ENCODE results near the gene ADAMTS19.
A peak's percentile ranks its signal among the peaks of the same experiment; 100 is the strongest.

ADAMTS19 gene

GRCh38 chr5:129771058-129771838 is 311.1 kb downstream of the ADAMTS19 start:
- Histone ChIP-seq H3K4me2 (ENCODE audit: low read length) (no peak overlapping the region), H3K27me3 (ENCODE audit: insufficient read depth, low read length) (no peaks in the 10 kb centered on the region)

GRCh38 chr5:129773376-129773775 is 313.3 kb downstream of the ADAMTS19 start:
- Histone ChIP-seq H3K9ac (ENCODE audit: low read length) (no peak overlapping the region), H2AFZ (ENCODE audit: low read length) (no peak overlapping the region), H3K27me3 (ENCODE audit: insufficient read depth, low read length) (no peaks in the 10 kb centered on the region), H3K4me1 (ENCODE audit: insufficient read depth, low read length, severe bottlenecking) (no peaks in the 10 kb centered on the region), H3K79me2 (ENCODE audit: insufficient read depth, low read length) (no peaks in the 10 kb centered on the region), H3K9me2 (ENCODE audit: low read depth, low read length) (no peaks in the 10 kb centered on the region), H4K20me1 (ENCODE audit: insufficient read depth, low read length) (no peaks in the 10 kb centered on the region), H3K4me3 (ENCODE audit: low read depth, low read length, poor library complexity, severe bottlenecking) (no peak overlapping the region), H3K27ac (ENCODE audit: low read depth, low read length, poor library complexity, severe bottlenecking) (no peak overlapping the region), H3K36me3 (ENCODE audit: insufficient read depth, low read length) (no peaks in the 10 kb centered on the region), H3K9me3 (ENCODE audit: low read length) (no peaks in the 10 kb centered on the region), H3K4me2 (ENCODE audit: low read length) (no peak overlapping the region), H3F3A (ENCODE audit: insufficient read depth, low read length) (no peaks in the 10 kb centered on the region)
- TF ChIP-seq EZH2 (IDR thresholded peaks at IDR 0.05; ENCODE audit: borderline replicate concordance, low read length): no peak

More at GRCh38 chr5:129771058-129771838, 311.1 kb downstream of the ADAMTS19 start:
- TF ChIP-seq CTCF (IDR thresholded peaks at IDR 0.05; ENCODE audit: low read length) (peak; percentile 94), EZH2 (IDR thresholded peaks at IDR 0.05; ENCODE audit: borderline replicate concordance, low read length) (no peak)
- Histone ChIP-seq H3K9me2 (ENCODE audit: low read depth, low read length) (no peaks in the 10 kb centered on the region), H3K36me3 (ENCODE audit: insufficient read depth, low read length) (no peaks in the 10 kb centered on the region), H2AFZ (ENCODE audit: low read length) (no peak overlapping the region), H3K4me3 (ENCODE audit: low read depth, low read length, poor library complexity, severe bottlenecking) (no peak overlapping the region), H3K79me2 (ENCODE audit: insufficient read depth, low read length) (no peaks in the 10 kb centered on the region), H3K4me1 (ENCODE audit: insufficient read depth, low read length, severe bottlenecking) (no peaks in the 10 kb centered on the region), H3K9me3 (ENCODE audit: low read length) (no peaks in the 10 kb centered on the region), H4K20me1 (ENCODE audit: insufficient read depth, low read length) (no peaks in the 10 kb centered on the region), H3K27ac (ENCODE audit: low read depth, low read length, poor library complexity, severe bottlenecking) (no peak overlapping the region), H3K9ac (ENCODE audit: low read length) (no peak overlapping the region), H3F3A (ENCODE audit: insufficient read depth, low read length) (no peaks in the 10 kb centered on the region)

DNA sequence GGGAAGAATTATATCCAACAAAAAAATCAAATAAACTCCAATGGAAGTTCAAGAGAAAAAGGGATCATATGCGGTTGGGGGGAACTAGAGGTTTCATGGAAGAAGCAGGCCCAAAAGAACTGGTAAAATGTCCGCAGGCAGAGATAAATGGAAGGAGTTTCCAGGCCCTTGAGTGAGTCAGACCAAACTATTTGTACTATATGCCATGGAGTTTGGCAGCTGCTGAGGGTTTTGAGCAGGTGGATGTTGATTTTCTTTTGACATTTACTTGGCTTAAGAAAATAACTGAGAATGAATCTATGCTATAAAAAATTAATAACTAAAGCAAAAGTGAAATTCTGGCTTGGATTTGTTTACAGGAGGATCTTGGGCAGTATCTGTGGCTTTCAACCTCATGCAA is 321.5 kb downstream of the ADAMTS19 start:
- H3K9me2 ChIP-seq (ENCODE audit: low read depth, low read length): no peaks in the 10 kb centered on the region
- H3K27ac ChIP-seq (ENCODE audit: low read depth, low read length, poor library complexity, severe bottlenecking): no peak overlapping the region
- H3F3A ChIP-seq (ENCODE audit: insufficient read depth, low read length): no peaks in the 10 kb centered on the region
- no peak overlapping the region for H3K9ac ChIP-seq (ENCODE audit: low read length)
- no peaks in the 10 kb centered on the region for H3K79me2 ChIP-seq (ENCODE audit: insufficient read depth, low read length)
- no peaks in the 10 kb centered on the region for H4K20me1 ChIP-seq (ENCODE audit: insufficient read depth, low read length)
- H3K9me3 ChIP-seq (ENCODE audit: low read length): no peaks in the 10 kb centered on the region
- no peak overlapping the region for H3K4me2 ChIP-seq (ENCODE audit: low read length)
- H3K4me3 ChIP-seq (ENCODE audit: low read depth, low read length, poor library complexity, severe bottlenecking): no peak overlapping the region
- no peaks in the 10 kb centered on the region for H3K4me1 ChIP-seq (ENCODE audit: insufficient read depth, low read length, severe bottlenecking)
- H3K36me3 ChIP-seq (ENCODE audit: insufficient read depth, low read length): no peaks in the 10 kb centered on the region
- no peaks in the 10 kb centered on the region for H3K27me3 ChIP-seq (ENCODE audit: insufficient read depth, low read length)
- no peak overlapping the region for H2AFZ ChIP-seq (ENCODE audit: low read length)
- TF ChIP-seq CTCF (IDR thresholded peaks at IDR 0.05; ENCODE audit: low read length): no peak
- no peak for TF ChIP-seq EZH2 (IDR thresholded peaks at IDR 0.05; ENCODE audit: borderline replicate concordance, low read length)

All from OCI-LY1 (cell line).